B cell (primary cell): ENCODE measurements around the gene MFGE8. TPM values are rescaled to one million over a fixed set of nuclear protein-coding genes. Genes with fewer than 3 reads are reported as not detected.

Experiments used
- ATAC-seq: fragments of 200-7000 bp; cut with Tn5 transposase; one replicate; pipeline ENCODE4 v1.10.0; 2021; ENCODE audit warnings: low read depth, mild to moderate bottlenecking, moderate number of reproducible peaks, moderate library complexity
- CTCF ChIA-PET: fragments of 350-600 bp; sonication (Branson Sonifier 250); formaldehyde crosslinking; loops from one replicate; lab custom pipeline; 2021; ENCODE audit warnings: antibody characterized with exemption, inconsistent platforms; lab: Charles Lee
- POLR2A ChIA-PET: fragments of 350-600 bp; sonication (Branson Sonifier 250); formaldehyde crosslinking; loops from one replicate; lab custom pipeline; 2021; ENCODE audit warnings: antibody characterized with exemption; lab: Charles Lee
- DNase-seq: peaks from one replicate; pipeline ENCODE4 v3.0.0; 2013
- H2AFZ ChIP-seq: 2 replicates; pipeline ENCODE4 v1.6.1; 2012; ENCODE audit warnings: mild to moderate bottlenecking, low read depth, low read length; ENCODE audit not compliant: insufficient read depth, poor library complexity, severe bottlenecking
- H3K27ac ChIP-seq, 2 donors: 1 replicate in 1 of 2; 2 replicates in 1 of 2; pipeline ENCODE4 v1.5.1; 2012 to 2013; ENCODE audit warnings: low read length in 2 of 2, mild to moderate bottlenecking in 2 of 2, moderate library complexity in 1 of 2
- H3K27me3 ChIP-seq, 4 experiments: fragments of 200-600 bp in 1 of 4; sonication (generic) in 1 of 4; replicated peaks in 1 of 4; 1 replicate in 2 of 4; 2 replicates in 2 of 4; pipeline versions ENCODE4 v1.6.1 to v1.7.0; 2013 to 2016; ENCODE audit warnings: low read length in 3 of 4, mild to moderate bottlenecking in 2 of 4, mixed read lengths in 1 of 4, moderate library complexity in 1 of 4; ENCODE audit not compliant: insufficient read depth in 4 of 4, control insufficient read depth in 3 of 4; ENCODE audit errors: control extremely low read depth in 1 of 4
- H3K36me3 ChIP-seq, 2 experiments: replicated peaks in 1 of 2; 1 replicate in 1 of 2; 2 replicates in 1 of 2; pipeline versions ENCODE4 v1.6.1 to v1.7.1; 2013; ENCODE audit warnings: low read length in 1 of 2; ENCODE audit not compliant: insufficient read depth in 2 of 2, control insufficient read depth in 1 of 2; ENCODE audit errors: control extremely low read depth in 1 of 2, extremely low read depth in 1 of 2
- H3K4me1 ChIP-seq, 2 donors: fragments of 200-600 bp in 1 of 2; sonication (generic) in 1 of 2; 1 replicate in 1 of 2; 2 replicates in 1 of 2; pipeline versions ENCODE4 v1.5.1 to v1.6.1; 2013 to 2017; ENCODE audit warnings: low read length in 2 of 2; ENCODE audit not compliant: control insufficient read depth in 2 of 2, insufficient read depth in 2 of 2
- H3K4me2 ChIP-seq: replicated peaks from 2 replicates; pipeline ENCODE3; 2012; ENCODE audit warnings: mild to moderate bottlenecking, low read depth, low read length; ENCODE audit not compliant: poor library complexity, severe bottlenecking
- H3K4me3 ChIP-seq, 5 experiments: fragments of 200-600 bp in 1 of 5; sonication (generic) in 1 of 5; 1 replicate in 3 of 5; 2 replicates in 2 of 5; pipeline versions ENCODE4 v1.5.1 to v1.7.0; 2011 to 2016; ENCODE audit warnings: low read length in 4 of 5, mild to moderate bottlenecking in 4 of 5, low read depth in 2 of 5, control low read depth in 1 of 5, moderate library complexity in 1 of 5; ENCODE audit not compliant: insufficient read depth in 1 of 5; ENCODE audit errors: control extremely low read depth in 1 of 5, extremely low read depth in 1 of 5
- H3K79me2 ChIP-seq: fragments of 200-600 bp; sonication (generic); one replicate; pipeline ENCODE4 v1.6.0; 2016; ENCODE audit warnings: low read length; ENCODE audit not compliant: control insufficient read depth, insufficient read depth
- H3K9ac ChIP-seq: fragments of 200-600 bp; sonication (generic); 2 replicates; pipeline ENCODE4 v1.6.1; 2017; ENCODE audit warnings: mild to moderate bottlenecking, low read length, moderate library complexity
- H3K9me3 ChIP-seq, 3 donors: one replicate each; pipeline versions ENCODE4 v1.6.1 to v1.7.1; 2013; ENCODE audit warnings: low read length in 2 of 3; ENCODE audit not compliant: control insufficient read depth in 2 of 3, insufficient read depth in 1 of 3; ENCODE audit errors: control extremely low read depth in 1 of 3
- H4K20me1 ChIP-seq: 2 replicates; pipeline ENCODE4 v1.6.0; 2012; ENCODE audit warnings: mild to moderate bottlenecking, low read length; ENCODE audit not compliant: insufficient read depth, control insufficient read depth, poor library complexity, severe bottlenecking
- H3K27ac Mint-ChIP-seq: one replicate; pipeline ENCODE4 v1.8.0; 2021; ENCODE audit warnings: mixed read lengths
- H3K27me3 Mint-ChIP-seq: one replicate; pipeline ENCODE4 v1.8.0; 2021; ENCODE audit warnings: mixed read lengths
- H3K4me1 Mint-ChIP-seq: one replicate; pipeline ENCODE4 v1.8.0; 2021; ENCODE audit warnings: mixed read lengths
- H3K4me3 Mint-ChIP-seq: one replicate; pipeline ENCODE4 v1.8.0; 2021; ENCODE audit warnings: mixed read lengths
- H3K9me3 Mint-ChIP-seq: one replicate; pipeline ENCODE4 v1.8.0; 2022; ENCODE audit warnings: mixed read lengths; ENCODE audit not compliant: insufficient read depth
- CTCF ChIP-seq: fragments of 200-600 bp; IDR thresholded peaks from one replicate; pipeline ENCODE4 v1.8.0; 2022; ENCODE audit warnings: antibody characterized with exemption, mild to moderate bottlenecking
- EZH2 ChIP-seq: IDR thresholded peaks from 2 replicates; pipeline ENCODE4 v1.6.1; 2012; ENCODE audit warnings: borderline replicate concordance, low read depth, mild to moderate bottlenecking, moderate library complexity, low read length; ENCODE audit not compliant: insufficient read depth, poor library complexity, severe bottlenecking
- WGBS: methylation state at CpG from one replicate; pipeline ENCODE4 v1.1.5; 2013; ENCODE audit warnings: missing lambda C conversion rate; ENCODE audit not compliant: insufficient coverage; 5-methylcytosine and 5-hydroxymethylcytosine counted together
- intact Hi-C: fragments of 100-400 bp; cut with micrococcal nuclease; formaldehyde crosslinking; loops from one replicate; pipeline ENCODE4 v1.10.0; 2022
- polyA plus RNA-seq: library from polyadenylated mRNA; depleted of rRNA; stranded (reverse); fragments of >200 nt; gene quantifications from 2 replicates; pipeline ENCODE4 v1.2.3, GENCODE V29; 2012
- total RNA-seq, 2 donors: library from RNA; stranded (reverse); fragments of 120-200 nt in 1 of 2; gene quantifications; 1 replicate in 1 of 2; 2 replicates in 1 of 2; pipeline versions ENCODE4 v1.2.3 to v1.2.4, GENCODE V29; 2013 to 2022

The MFGE8 gene
- total and polyA plus RNA-seq, 2 donors (not counting 1 experiment from before 2014, with no cell fraction given), result 18.9 to 28.8 TPM

GRCh38 chr15:88863412-88863811 lies 49.8 kb downstream of the MFGE8 start:
- Histone ChIP-seq H3K9ac (no peak overlapping the region), H3K4me1 (no peaks in the 10 kb centered on the region), H4K20me1 (no peaks in the 10 kb centered on the region), H2AFZ (no peak overlapping the region), H3K4me2 (no peak overlapping the region), H3K36me3 (no peaks in the 10 kb centered on the region), H3K27ac (no peak overlapping the region), H3K9me3 (peaks cover 0 to 2% (median 0%) of the 10 kb centered on the region in 3 donors), H3K79me2 (no peaks in the 10 kb centered on the region), H3K4me3 (no peak overlapping the region), H3K27me3 (peaks cover 0 to 5% (median 0%) of the 10 kb centered on the region in 4 experiments)
- Mint-ChIP-seq H3K9me3 (no peaks in the 10 kb centered on the region), H3K4me1 (no peaks in the 10 kb centered on the region), H3K4me3 (no peak overlapping the region), H3K27me3 (peaks cover 10% of the 10 kb centered on the region), H3K27ac (no peak overlapping the region)
- no peak for DNase-seq
- POLR2A ChIA-PET, result no interaction called here
- CTCF ChIA-PET, result no interaction called here
- TF ChIP-seq CTCF (no peak), EZH2 (no peak)
- WGBS, result no CpG with 5 or more reads among the region's 1 CpG
- no peak for ATAC-seq
- intact Hi-C loops, result no loop called here

DNA sequence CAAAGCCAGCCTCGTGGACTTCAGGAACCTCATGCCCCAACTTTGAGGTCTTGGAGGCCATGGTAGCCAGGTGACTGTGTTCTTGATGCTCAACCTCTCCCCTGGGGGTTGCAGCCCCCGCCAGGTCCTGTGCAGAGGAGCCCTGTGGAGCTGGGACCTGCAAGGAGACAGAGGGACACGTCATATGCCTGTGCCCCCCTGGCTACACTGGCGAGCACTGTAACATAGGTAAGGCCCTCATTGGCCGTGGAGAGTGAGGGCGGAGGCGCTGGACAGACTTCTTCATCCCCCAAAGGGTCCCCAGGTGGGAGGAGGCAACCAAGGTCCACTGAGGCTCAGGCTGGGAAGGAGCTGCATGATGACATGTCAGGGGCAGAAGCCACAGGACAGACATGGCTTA lies 53.0 kb downstream of the MFGE8 start:
- no peak overlapping the region for H2AFZ ChIP-seq
- H3K27ac ChIP-seq, result no peak overlapping the region
- peaks cover 0 to 5% (median 0%) of the 10 kb centered on the region in 4 experiments for H3K27me3 ChIP-seq
- no peaks in the 10 kb centered on the region for H3K4me1 ChIP-seq
- TF ChIP-seq CTCF (no peak), EZH2 (no peak)
- no peak overlapping the region for H3K4me3 ChIP-seq
- H3K9me3 ChIP-seq, result peaks cover 0 to 11% (median 0%) of the 10 kb centered on the region in 3 donors
- POLR2A ChIA-PET, result no interaction called here
- H3K36me3 ChIP-seq, result no peaks in the 10 kb centered on the region
- Mint-ChIP-seq H3K27ac (no peak overlapping the region), H3K9me3 (no peaks in the 10 kb centered on the region), H3K4me1 (no peaks in the 10 kb centered on the region), H3K4me3 (no peak overlapping the region), H3K27me3 (peaks cover 7% of the 10 kb centered on the region)
- DNase-seq (no peak), ATAC-seq (no peak)
- CTCF ChIA-PET, result interaction anchor here (1.1 kb wide), 1 partner anchor 42 kb away, joined by 3 read pairs; no protein-coding TSS in a partner anchor
- no peak overlapping the region for H3K9ac ChIP-seq
- WGBS, result 64% methylated on average over 7 of the region's 7 CpGs
- no peak overlapping the region for H3K4me2 ChIP-seq
- no peaks in the 10 kb centered on the region for H3K79me2 ChIP-seq
- H4K20me1 ChIP-seq, result no peaks in the 10 kb centered on the region
- intact Hi-C loops, result no loop called here
